IMR-90 (cell line): ENCODE results near the gene MGLL. TPM values are rescaled to one million over a fixed set of nuclear protein-coding genes. Genes with fewer than 3 reads are reported as not detected.
"Not testable (repeated sequence)": the region's sequence is repeated elsewhere in the genome, so short reads cannot be mapped to it uniquely, and the experiment has no call there.

ENCODE experiments used
- ATAC-seq: fragments of 200-7000 bp; cut with Tn5 transposase; 2 replicates; pipeline ENCODE4 v1.9.1; 2020; ENCODE audit warnings: low read depth, mild to moderate bottlenecking, moderate library complexity
- BruUV-seq: library from RNA; stranded (reverse); fragments of 400-500 nt; replicated peaks from 2 replicates; lab custom pipeline; 2021; lab: Mats Ljungman, UMichigan
- CTCF ChIA-PET: fragments of 300-600 bp; formaldehyde crosslinking; extraction: SDS; loops from one replicate; lab custom pipeline; 2021; ENCODE audit warnings: antibody characterized with exemption; lab: Yijun Ruan, JAX
- POLR2A ChIA-PET: fragments of 300-600 bp; sonication (Branson Sonifier 250); formaldehyde crosslinking; loops from one replicate; lab custom pipeline; 2022; ENCODE audit warnings: antibody characterized with exemption; ENCODE audit not compliant: unreplicated experiment; lab: Charles Lee
- DNase-seq: peaks from one replicate; pipeline ENCODE4 v3.0.0; 2013
- H2AFZ ChIP-seq: replicated peaks from 2 replicates; pipeline ENCODE3; 2013; ENCODE audit warnings: low read length, mild to moderate bottlenecking; ENCODE audit not compliant: poor library complexity
- H2AK5ac ChIP-seq: 2 replicates; pipeline ENCODE4 v1.6.1; 2013; ENCODE audit warnings: low read depth, low read length, inconsistent platforms
- H2AK9ac ChIP-seq: replicated peaks from 2 replicates; pipeline ENCODE3; 2013; ENCODE audit warnings: mild to moderate bottlenecking, low read depth, low read length, moderate library complexity; ENCODE audit not compliant: poor library complexity
- H2BK120ac ChIP-seq: 2 replicates; pipeline ENCODE4 v1.6.1; 2013; ENCODE audit warnings: low read depth, low read length, inconsistent platforms
- H2BK15ac ChIP-seq: 3 replicates; pipeline ENCODE4 v1.6.1; 2013; ENCODE audit warnings: low read depth, low read length, inconsistent platforms
- H2BK20ac ChIP-seq: 2 replicates; pipeline ENCODE4 v1.6.1; 2013; ENCODE audit warnings: low read depth, mild to moderate bottlenecking, inconsistent platforms, low read length, moderate library complexity
- H2BK5ac ChIP-seq: 2 replicates; pipeline ENCODE4 v1.6.1; 2013; ENCODE audit warnings: mild to moderate bottlenecking, low read depth, low read length, inconsistent platforms; ENCODE audit not compliant: poor library complexity, severe bottlenecking
- H3K14ac ChIP-seq: replicated peaks from 2 replicates; pipeline ENCODE4 v1.6.1; 2013; ENCODE audit warnings: low read depth, low read length, inconsistent platforms
- H3K18ac ChIP-seq: 2 replicates; pipeline ENCODE4 v1.6.1; 2013; ENCODE audit warnings: low read depth, low read length, control low read depth
- H3K23ac ChIP-seq: 2 replicates; pipeline ENCODE4 v1.6.1; 2013; ENCODE audit warnings: low read depth, low read length, inconsistent platforms
- H3K27ac ChIP-seq: 2 replicates; pipeline ENCODE4 v1.5.1; 2013; ENCODE audit warnings: mild to moderate bottlenecking, control low read depth, low read length; ENCODE audit not compliant: insufficient read depth
- H3K27me3 ChIP-seq: 2 replicates; pipeline ENCODE4 v1.6.1; 2013; ENCODE audit warnings: low read length; ENCODE audit not compliant: control insufficient read depth, insufficient read depth
- H3K36me3 ChIP-seq: 2 replicates; pipeline ENCODE4 v1.6.1; 2013; ENCODE audit warnings: low read length, mixed read lengths; ENCODE audit not compliant: control insufficient read depth, insufficient read depth
- H3K4ac ChIP-seq: 2 replicates; pipeline ENCODE4 v1.6.1; 2013; ENCODE audit warnings: low read depth, low read length, inconsistent platforms
- H3K4me1 ChIP-seq: 2 replicates; pipeline ENCODE4 v1.6.1; 2013; ENCODE audit warnings: low read length, mixed read lengths; ENCODE audit not compliant: control insufficient read depth, insufficient read depth
- H3K4me2 ChIP-seq: 2 replicates; pipeline ENCODE4 v1.6.1; 2013; ENCODE audit warnings: low read depth, mild to moderate bottlenecking, control low read depth, low read length, moderate library complexity
- H3K4me3 ChIP-seq: 2 replicates; pipeline ENCODE4 v1.5.1; 2013; ENCODE audit warnings: low read depth, mild to moderate bottlenecking, control low read depth, low read length, moderate library complexity; ENCODE audit not compliant: insufficient read depth
- H3K56ac ChIP-seq: 2 replicates; pipeline ENCODE4 v1.6.1; 2013; ENCODE audit warnings: low read length, inconsistent platforms; ENCODE audit not compliant: insufficient read depth; ENCODE audit errors: extremely low read depth
- H3K79me1 ChIP-seq, 2 experiments: 2 replicates each; pipeline ENCODE4 v1.6.1; 2013; ENCODE audit warnings: low read length in 2 of 2, inconsistent platforms in 1 of 2, low read depth in 1 of 2
- H3K9ac ChIP-seq: 2 replicates; pipeline ENCODE4 v1.6.1; 2013; ENCODE audit warnings: low read depth, low read length, control low read depth
- H3K9me1 ChIP-seq: 2 replicates; pipeline ENCODE4 v1.6.1; 2013; ENCODE audit warnings: low read length, inconsistent platforms; ENCODE audit not compliant: insufficient read depth
- H3K9me3 ChIP-seq: 2 replicates; pipeline ENCODE4 v1.6.1; 2013; ENCODE audit warnings: low read length; ENCODE audit not compliant: control insufficient read depth, insufficient read depth
- H4K20me1 ChIP-seq: 2 replicates; pipeline ENCODE4 v1.6.1; 2013; ENCODE audit warnings: low read length, inconsistent platforms; ENCODE audit not compliant: insufficient read depth
- H4K5ac ChIP-seq: 2 replicates; pipeline ENCODE4 v1.6.1; 2013; ENCODE audit warnings: mild to moderate bottlenecking, low read depth, low read length, control low read depth
- H4K8ac ChIP-seq, 2 experiments: 2 replicates each; pipeline ENCODE4 v1.6.1; 2013; ENCODE audit warnings: low read depth in 2 of 2, low read length in 2 of 2, control low read depth in 1 of 2, inconsistent platforms in 1 of 2
- H4K91ac ChIP-seq: 2 replicates; pipeline ENCODE4 v1.6.1; 2013; ENCODE audit warnings: low read depth, low read length, inconsistent platforms; ENCODE audit not compliant: insufficient read depth
- WGBS, 2 experiments: methylation state at CpG; one replicate each; pipeline versions ENCODE4 v1.1.5 to v1.1.7; 2013; ENCODE audit warnings: missing lambda C conversion rate in 2 of 2; ENCODE audit not compliant: insufficient read length in 1 of 2; ENCODE audit errors: extremely low coverage in 2 of 2; 5-methylcytosine and 5-hydroxymethylcytosine counted together
- dilution Hi-C: fragments of 300-500 bp; cut with HindIII; formaldehyde crosslinking; loops from one replicate; pipeline ENCODE4 v1.14.3; 2018; ENCODE audit warnings: low sequenced_read_pairs; ENCODE audit not compliant: unreplicated experiment
- in situ Hi-C: fragments of 300-500 bp; cut with MboI; formaldehyde crosslinking; loops from 3 replicates; pipeline ENCODE4 v1.14.3; 2019; ENCODE audit warnings: low sequenced_read_pairs, inconsistent platforms, mixed read lengths
- intact Hi-C: fragments of 100-400 bp; cut with micrococcal nuclease; formaldehyde crosslinking; loops from 2 replicates; pipeline ENCODE4 v1.10.0; 2022
- polyA plus RNA-seq, 3 experiments: library from polyadenylated mRNA; depleted of rRNA; stranded (reverse); fragments of >200 nt; gene quantifications; 2 replicates each; pipeline ENCODE4 v1.2.3, GENCODE V29; 2012; ENCODE audit warnings: low replicate concordance in 1 of 3
- total RNA-seq: library from RNA; depleted of rRNA; stranded (reverse); fragments of >200 nt; gene quantifications from 2 replicates; pipeline ENCODE4 v1.2.3, GENCODE V29; 2012

MGLL gene
- total and polyA plus RNA-seq, 2 of the 4 experiments (the other 2 are of a cell fraction): 23.7 to 60.6 TPM

DNA sequence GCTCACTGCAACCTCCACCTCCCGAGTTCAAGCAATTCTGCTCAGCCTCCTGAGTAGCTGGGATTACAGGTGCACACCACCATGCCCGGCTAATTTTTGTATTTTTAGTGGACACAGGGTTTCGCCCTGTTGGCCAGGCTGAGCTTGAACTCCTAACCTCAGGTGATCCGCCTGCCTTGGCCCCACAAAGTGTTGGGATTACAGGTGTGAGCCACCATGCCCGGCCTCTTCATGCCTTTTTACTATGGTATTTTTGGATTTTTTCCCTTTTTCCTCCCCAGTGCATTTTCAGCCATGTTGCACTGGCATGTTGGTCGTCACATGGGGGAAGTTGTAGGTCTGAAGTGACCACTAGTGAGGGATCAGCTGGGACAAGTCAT, 140.2 kb downstream of the MGLL start:
- H2AK5ac ChIP-seq, in situ Hi-C loops, DNase-seq, H3K4me2 ChIP-seq, dilution Hi-C loops, H3K4me1 ChIP-seq, ATAC-seq, H4K20me1 ChIP-seq, H3K9ac ChIP-seq, H3K79me1 ChIP-seq, H3K4me3 ChIP-seq, POLR2A ChIA-PET, H3K23ac ChIP-seq, H3K27me3 ChIP-seq, H3K18ac ChIP-seq, H3K14ac ChIP-seq, H2BK120ac ChIP-seq, BruUV-seq, H3K9me1 ChIP-seq, H3K56ac ChIP-seq, H2BK20ac ChIP-seq, H4K5ac ChIP-seq, intact Hi-C loops, H2BK5ac ChIP-seq, H2BK15ac ChIP-seq, H2AFZ ChIP-seq, CTCF ChIA-PET, H4K8ac ChIP-seq, H3K9me3 ChIP-seq, H2AK9ac ChIP-seq, H4K91ac ChIP-seq, H3K4ac ChIP-seq, H3K27ac ChIP-seq: not testable (repeated sequence)
- 80% methylated on average over 1 of the region's 6 CpGs; no CpG with 5 or more reads in 1 of the 2 experiments for WGBS, 2 experiments
- H3K36me3 ChIP-seq: peaks cover 22% of the 10 kb centered on the region
